A549 (cell line): ENCODE data around the gene PAFAH1B2. TPM values are rescaled to one million over a fixed set of nuclear protein-coding genes. Genes with fewer than 3 reads are reported as not detected.

Experiments
- ATAC-seq, 2 experiments: fragments of 200-7000 bp in 1 of 2; fragments of >200 bp in 1 of 2; cut with Nextera tagmentation in 1 of 2; cut with Tn5 transposase in 1 of 2; 3 replicates each; pipeline versions ENCODE4 v1.8.0 to v1.9.1; 2018 to 2020; ENCODE audit warnings: mild to moderate bottlenecking in 1 of 2, moderate library complexity in 1 of 2
- CTCF ChIA-PET: fragments of 300-600 bp; sonication (Branson Sonifier 250); formaldehyde crosslinking; extraction: SDS; loops from one replicate; lab custom pipeline; 2021; ENCODE audit warnings: antibody characterized with exemption, inconsistent platforms; lab: Yijun Ruan, JAX
- POLR2A ChIA-PET: fragments of 350-600 bp; formaldehyde crosslinking; extraction: SDS; loops from one replicate; lab custom pipeline; 2021; ENCODE audit warnings: antibody characterized with exemption, inconsistent platforms; lab: Yijun Ruan, JAX
- DNase-seq, 2 experiments: peaks; one replicate each; pipeline versions ENCODE4 v3.0.0 to v3.0.0-alpha.2; 2011 to 2016; ENCODE audit warnings: low read depth in 1 of 2, low spot score in 1 of 2
- FAIRE-seq: peaks from 2 replicates; lab custom pipeline; 2011; peaks lifted over from hg19 to GRCh38; lab: Jason Lieb, UNC
- H3K27ac ChIP-seq, 2 experiments: fragments of >200 bp; sonication (Bioruptor Twin); formaldehyde crosslinking; 3 replicates each; pipeline ENCODE4 v1.5.1; 2016 to 2017
- H3K4me1 ChIP-seq: fragments of >200 bp; sonication (Bioruptor Twin); formaldehyde crosslinking; 3 replicates; pipeline ENCODE4 v1.6.1; 2016
- H3K4me2 ChIP-seq: fragments of >200 bp; sonication (Bioruptor Twin); formaldehyde crosslinking; 3 replicates; pipeline ENCODE4 v1.6.1; 2016
- H3K4me3 ChIP-seq: fragments of >200 bp; sonication (Bioruptor Twin); formaldehyde crosslinking; 3 replicates; pipeline ENCODE4 v1.5.1; 2016
- H3K9me3 ChIP-seq: fragments of >200 bp; sonication (Bioruptor Twin); formaldehyde crosslinking; 3 replicates; pipeline ENCODE4 v1.6.1; 2016
- ATOH8 ChIP-seq: fragments of 250-450 bp; sonication (Bioruptor Pico); IDR thresholded peaks from 2 replicates; pipeline ENCODE4 v1.5.0; 2020; ENCODE audit warnings: low read depth, mild to moderate bottlenecking, moderate library complexity
- CEBPB ChIP-seq, 2 experiments: fragments of >200 bp in 1 of 2; sonication (Bioruptor Twin) in 1 of 2; formaldehyde crosslinking in 1 of 2; IDR thresholded peaks; 2 replicates each; pipeline ENCODE4 v1.6.1; 2012 to 2016
- CHD4 ChIP-seq: fragments of 200-600 bp; sonication (generic); IDR thresholded peaks from 2 replicates; pipeline ENCODE4 v1.6.1; 2016; ENCODE audit warnings: antibody characterized with exemption, mild to moderate bottlenecking, borderline replicate concordance
- EHF ChIP-seq: fragments of 250-450 bp; sonication (Bioruptor Pico); IDR thresholded peaks from 2 replicates; pipeline ENCODE4 v1.5.0; 2020; ENCODE audit warnings: mild to moderate bottlenecking
- ELK1 ChIP-seq: fragments of 150-350 bp; IDR thresholded peaks from 2 replicates; pipeline ENCODE4 v1.6.1; 2014; ENCODE audit warnings: low read depth, mild to moderate bottlenecking, low read length
- ESRRA ChIP-seq: fragments of 150-350 bp; IDR thresholded peaks from 2 replicates; pipeline ENCODE4 v1.6.1; 2014; ENCODE audit warnings: mild to moderate bottlenecking, low read length, borderline replicate concordance
- FOSB ChIP-seq: fragments of 250-450 bp; sonication (Bioruptor Pico); IDR thresholded peaks from 2 replicates; pipeline ENCODE4 v1.5.0; 2020; ENCODE audit warnings: mild to moderate bottlenecking, moderate library complexity
- GATA3 ChIP-seq: IDR thresholded peaks from 2 replicates; pipeline ENCODE4 v1.6.1; 2012; ENCODE audit warnings: borderline replicate concordance
- HES2 ChIP-seq: fragments of >200 bp; sonication (Bioruptor Twin); formaldehyde crosslinking; IDR thresholded peaks from 2 replicates; pipeline ENCODE4 v1.6.1; 2016
- HEYL ChIP-seq: fragments of 250-450 bp; sonication (Bioruptor Pico); IDR thresholded peaks from 2 replicates; pipeline ENCODE4 v1.8.0; 2021; ENCODE audit warnings: mild to moderate bottlenecking, moderate library complexity
- HOXB5 ChIP-seq: fragments of 250-450 bp; sonication (Bioruptor Pico); IDR thresholded peaks from 2 replicates; pipeline ENCODE4 v1.5.0; 2020; ENCODE audit warnings: mild to moderate bottlenecking, moderate library complexity
- JUNB ChIP-seq: fragments of >200 bp; sonication (Bioruptor Twin); formaldehyde crosslinking; IDR thresholded peaks from 2 replicates; pipeline ENCODE4 v1.6.1; 2016
- KDM1A ChIP-seq: fragments of 200-600 bp; sonication (generic); IDR thresholded peaks from 2 replicates; pipeline ENCODE4 v1.6.1; 2016; ENCODE audit warnings: low read depth, mild to moderate bottlenecking
- KDM5A ChIP-seq: fragments of 200-600 bp; sonication (generic); IDR thresholded peaks from 2 replicates; pipeline ENCODE4 v1.6.1; 2016; ENCODE audit warnings: antibody characterized with exemption, mild to moderate bottlenecking
- MYC ChIP-seq: IDR thresholded peaks from 2 replicates; pipeline ENCODE4 v1.6.1; 2012; ENCODE audit warnings: mild to moderate bottlenecking, inconsistent platforms, low read length, improper control_type of control experiment, borderline replicate concordance
- NPAS2 ChIP-seq: fragments of 250-450 bp; sonication (Bioruptor Pico); IDR thresholded peaks from 2 replicates; pipeline ENCODE4 v1.8.0; 2022; ENCODE audit warnings: mild to moderate bottlenecking, moderate library complexity, borderline replicate concordance
- PBX3 ChIP-seq: IDR thresholded peaks from 2 replicates; pipeline ENCODE4 v1.6.1; 2012
- POLR2A ChIP-seq: IDR thresholded peaks from 2 replicates; pipeline ENCODE4 v1.6.1; 2012; ENCODE audit warnings: mild to moderate bottlenecking, low read length
- POLR2AphosphoS2 ChIP-seq: conservative IDR thresholded peaks from 2 replicates; pipeline ENCODE4 v1.6.1; 2012; ENCODE audit warnings: low read length, improper control_type of control experiment, inconsistent platforms
- RARB ChIP-seq: fragments of 250-450 bp; sonication (Bioruptor Pico); IDR thresholded peaks from 2 replicates; pipeline ENCODE4 v1.8.0; 2021; ENCODE audit warnings: mild to moderate bottlenecking, moderate library complexity
- RCOR1 ChIP-seq: fragments of 150-350 bp; IDR thresholded peaks from 2 replicates; pipeline ENCODE4 v1.6.1; 2014; ENCODE audit warnings: antibody characterized with exemption, low read length, low read depth
- TFCP2L1 ChIP-seq: fragments of 250-450 bp; sonication (Bioruptor Pico); IDR thresholded peaks from 2 replicates; pipeline ENCODE4 v1.5.0; 2021; ENCODE audit warnings: mild to moderate bottlenecking
- TP53 ChIP-seq: fragments of 250-450 bp; sonication (Bioruptor Pico); IDR thresholded peaks from 2 replicates; pipeline ENCODE4 v1.5.0; 2021; ENCODE audit warnings: mild to moderate bottlenecking, moderate library complexity
- USF2 ChIP-seq: fragments of 450-650 bp; IDR thresholded peaks from 2 replicates; pipeline ENCODE4 v1.6.1; 2014; ENCODE audit warnings: antibody characterized with exemption
- ZSCAN20 ChIP-seq: fragments of 250-450 bp; sonication (Bioruptor Pico); IDR thresholded peaks from 2 replicates; pipeline ENCODE4 v1.8.0; 2022; ENCODE audit warnings: mild to moderate bottlenecking, moderate library complexity
- WGBS: methylation state at CpG from one replicate; pipeline ENCODE4 v1.1.6; 2017; ENCODE audit errors: missing lambda C conversion rate; 5-methylcytosine and 5-hydroxymethylcytosine counted together
- polyA plus RNA-seq, 4 experiments: library from polyadenylated mRNA; depleted of rRNA in 3 of 4; stranded (reverse); fragments of >200 nt; fragmentation: RNase III in 1 of 4; extraction: RNeasy Plus Mini Kit Qiagen cat#74134 plus additional on column Dnase treatment in 1 of 4; gene quantifications; 2 replicates in 3 of 4; 3 replicates in 1 of 4; pipeline ENCODE4 v1.2.3, GENCODE V29; 2011 to 2017

Gene PAFAH1B2
- polyA plus RNA-seq, 2 of the 4 experiments (the other 2 are of a cell fraction): 32.9 to 55.3 TPM

- POLR2A ChIA-PET: no interaction called here
- no peak overlapping the region for H3K27ac ChIP-seq
- H3K9me3 ChIP-seq: no peaks in the 10 kb centered on the region
- no peak for DNase-seq
- 0 out of 3 replicates have a peak, but pooled peaks cover 4% of the 10 kb centered on the region for H3K4me1 ChIP-seq
- no peak for FAIRE-seq
- CTCF ChIA-PET: interaction anchor here (1.2 to 2.0 kb wide), 3 partner anchors 10 to 43 kb away, joined by 3 to 8 read pairs (median 5); partner anchors contain the start of gene SIDT2
- WGBS: 79% methylated on average over 7 of the region's 7 CpGs
- H3K4me3 ChIP-seq: no peak overlapping the region
- H3K4me2 ChIP-seq: no peak overlapping the region
- TF ChIP-seq JUNB (no peak), CEBPB (IDR thresholded peaks at IDR 0.05) (no peak), ELK1 (no peak), NPAS2 (no peak), ESRRA (no peak), POLR2A (no peak), RCOR1 (no peak), HES2 (no peak), EHF (CRISPR knock-in tag) (no peak), USF2 (no peak), PBX3 (no peak), TP53 (CRISPR knock-in tag) (no peak), HEYL (CRISPR knock-in tag) (no peak)
- ATAC-seq: no peak
These were observed 77.1 kb downstream of the PAFAH1B2 start for GRCh38 chr11:117220999-117221774.

- no peak overlapping the region for H3K4me3 ChIP-seq
- H3K4me2 ChIP-seq: no peak overlapping the region
- H3K27ac ChIP-seq: no peak overlapping the region
- 0 out of 3 replicates have a peak, but pooled peaks cover 4% of the 10 kb centered on the region for H3K4me1 ChIP-seq
- TF ChIP-seq HEYL (CRISPR knock-in tag) (no peak), MYC (no peak), ATOH8 (no peak), HOXB5 (CRISPR knock-in tag) (no peak), TFCP2L1 (no peak), CHD4 (no peak), KDM5A (no peak), GATA3 (no peak), FOSB (no peak), ESRRA (no peak), RARB (CRISPR knock-in tag) (no peak), POLR2AphosphoS2 (no peak), HES2 (no peak), ZSCAN20 (CRISPR knock-in tag) (no peak), NPAS2 (no peak), KDM1A (no peak)
- peak in 1 of 2 experiments; percentile 32; a peak in 2 of 6 replicates for ATAC-seq
- no peak for DNase-seq
- FAIRE-seq: no peak
- POLR2A ChIA-PET: interaction anchor here (0.6 kb wide), 1 partner anchor 75 kb away, joined by 4 read pairs; no protein-coding TSS in a partner anchor
- CTCF ChIA-PET: interaction anchor here (0.8 to 1.9 kb wide), 3 partner anchors 10 to 43 kb away, joined by 3 to 5 read pairs (median 3); partner anchors contain the start of genes PCSK7 and SIDT2
- WGBS: 76% methylated on average over 7 of the region's 7 CpGs
- no peaks in the 10 kb centered on the region for H3K9me3 ChIP-seq
These were observed 77.9 kb downstream of the PAFAH1B2 start for GRCh38 chr11:117221775-117222517.
